GM19099 (cell line): ENCODE measurements around the gene KIAA0232.

Experiments used
- POLR2A ChIP-seq: IDR thresholded peaks from 3 replicates; pipeline ENCODE4 v1.6.1; 2011; ENCODE audit warnings: low read depth; ENCODE audit not compliant: insufficient read length; ENCODE audit errors: extremely low read depth

KIAA0232 gene, protein sequence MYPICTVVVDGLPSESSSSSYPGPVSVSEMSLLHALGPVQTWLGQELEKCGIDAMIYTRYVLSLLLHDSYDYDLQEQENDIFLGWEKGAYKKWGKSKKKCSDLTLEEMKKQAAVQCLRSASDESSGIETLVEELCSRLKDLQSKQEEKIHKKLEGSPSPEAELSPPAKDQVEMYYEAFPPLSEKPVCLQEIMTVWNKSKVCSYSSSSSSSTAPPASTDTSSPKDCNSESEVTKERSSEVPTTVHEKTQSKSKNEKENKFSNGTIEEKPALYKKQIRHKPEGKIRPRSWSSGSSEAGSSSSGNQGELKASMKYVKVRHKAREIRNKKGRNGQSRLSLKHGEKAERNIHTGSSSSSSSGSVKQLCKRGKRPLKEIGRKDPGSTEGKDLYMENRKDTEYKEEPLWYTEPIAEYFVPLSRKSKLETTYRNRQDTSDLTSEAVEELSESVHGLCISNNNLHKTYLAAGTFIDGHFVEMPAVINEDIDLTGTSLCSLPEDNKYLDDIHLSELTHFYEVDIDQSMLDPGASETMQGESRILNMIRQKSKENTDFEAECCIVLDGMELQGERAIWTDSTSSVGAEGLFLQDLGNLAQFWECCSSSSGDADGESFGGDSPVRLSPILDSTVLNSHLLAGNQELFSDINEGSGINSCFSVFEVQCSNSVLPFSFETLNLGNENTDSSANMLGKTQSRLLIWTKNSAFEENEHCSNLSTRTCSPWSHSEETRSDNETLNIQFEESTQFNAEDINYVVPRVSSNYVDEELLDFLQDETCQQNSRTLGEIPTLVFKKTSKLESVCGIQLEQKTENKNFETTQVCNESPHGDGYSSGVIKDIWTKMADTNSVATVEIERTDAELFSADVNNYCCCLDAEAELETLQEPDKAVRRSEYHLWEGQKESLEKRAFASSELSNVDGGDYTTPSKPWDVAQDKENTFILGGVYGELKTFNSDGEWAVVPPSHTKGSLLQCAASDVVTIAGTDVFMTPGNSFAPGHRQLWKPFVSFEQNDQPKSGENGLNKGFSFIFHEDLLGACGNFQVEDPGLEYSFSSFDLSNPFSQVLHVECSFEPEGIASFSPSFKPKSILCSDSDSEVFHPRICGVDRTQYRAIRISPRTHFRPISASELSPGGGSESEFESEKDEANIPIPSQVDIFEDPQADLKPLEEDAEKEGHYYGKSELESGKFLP (N-terminal part only)

DNA sequence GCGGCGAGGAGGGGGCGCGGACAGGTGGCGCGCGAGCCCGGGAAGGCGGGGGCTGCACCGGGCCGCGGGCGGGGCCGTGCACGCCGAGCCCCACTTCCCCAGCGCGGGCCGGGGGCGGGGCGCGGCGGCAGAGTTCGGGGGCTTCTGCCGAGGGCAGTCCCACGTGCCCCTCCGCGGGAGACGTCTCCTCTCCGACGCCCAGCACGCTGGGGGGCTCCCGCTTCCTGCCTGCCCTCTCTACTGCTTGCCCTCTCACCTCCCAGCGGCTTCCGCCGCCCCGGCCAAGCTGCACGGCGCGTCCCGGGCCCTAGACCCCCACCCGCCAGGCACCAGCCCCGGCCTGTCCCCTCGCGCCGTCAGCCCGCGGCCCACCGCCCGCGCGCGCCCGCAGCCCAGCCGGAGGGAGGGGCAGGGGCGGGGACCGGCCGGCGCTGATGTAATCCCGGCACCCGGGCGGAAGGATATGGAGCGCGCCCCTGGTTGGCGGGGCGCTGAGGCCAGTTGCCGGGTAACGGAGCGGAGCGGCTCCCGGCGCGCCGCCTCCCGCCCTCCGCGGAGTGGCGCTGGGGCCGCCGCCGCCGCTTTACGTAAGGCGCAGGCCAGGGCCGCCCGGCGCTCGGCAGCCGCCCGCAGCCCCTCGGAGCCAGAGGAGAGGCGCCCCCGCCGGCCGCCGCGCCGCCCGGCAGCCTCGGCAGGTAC lies at the start of gene KIAA0232:
KIAA0232 (plus strand) TSS at position 581 of the 699 bp plus-strand sequence. CDS start 41,727 bp downstream, outside the sequence.
- peak; percentile 62 for TF ChIP-seq POLR2A

DNA sequence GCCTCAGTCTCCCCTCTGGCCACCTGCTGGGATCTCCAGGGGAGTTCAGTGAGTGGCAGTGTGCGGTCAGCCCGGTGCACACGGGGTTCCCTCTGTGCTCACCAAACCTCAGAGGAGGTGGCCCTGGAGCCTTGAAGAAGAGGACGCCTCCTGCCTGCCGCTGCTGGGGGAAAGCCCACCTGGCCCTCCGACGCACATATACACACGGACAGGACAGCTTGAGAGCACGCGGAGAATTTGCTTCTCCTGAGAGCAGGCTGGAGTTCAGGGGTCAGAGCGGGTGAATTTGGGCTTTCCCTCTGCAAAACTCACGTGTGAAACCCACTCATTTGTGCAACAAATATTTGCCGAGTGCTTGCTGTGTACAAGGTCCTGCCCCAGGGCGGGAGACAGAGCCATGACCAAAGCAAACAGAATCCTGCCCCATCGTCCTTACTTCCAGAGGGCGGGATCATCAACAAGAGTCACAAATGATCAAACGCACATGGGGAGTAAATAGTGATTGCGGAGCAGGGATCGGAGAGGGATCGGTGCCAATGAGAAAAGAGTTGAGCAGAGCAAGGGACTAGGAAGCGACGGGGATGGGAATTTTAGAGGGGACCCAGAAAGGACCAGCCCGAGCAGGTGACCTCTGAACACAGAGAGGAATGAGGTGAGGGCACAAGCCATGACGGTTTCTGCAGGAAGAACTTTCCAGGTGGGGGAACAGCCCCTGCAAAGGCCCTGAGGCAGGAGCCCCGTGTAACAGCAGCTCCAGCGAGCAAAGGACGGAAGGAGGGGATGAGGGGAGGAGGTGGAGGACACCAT lies 49.0 kb upstream of the KIAA0232 start:
- no peak for TF ChIP-seq POLR2A

DNA sequence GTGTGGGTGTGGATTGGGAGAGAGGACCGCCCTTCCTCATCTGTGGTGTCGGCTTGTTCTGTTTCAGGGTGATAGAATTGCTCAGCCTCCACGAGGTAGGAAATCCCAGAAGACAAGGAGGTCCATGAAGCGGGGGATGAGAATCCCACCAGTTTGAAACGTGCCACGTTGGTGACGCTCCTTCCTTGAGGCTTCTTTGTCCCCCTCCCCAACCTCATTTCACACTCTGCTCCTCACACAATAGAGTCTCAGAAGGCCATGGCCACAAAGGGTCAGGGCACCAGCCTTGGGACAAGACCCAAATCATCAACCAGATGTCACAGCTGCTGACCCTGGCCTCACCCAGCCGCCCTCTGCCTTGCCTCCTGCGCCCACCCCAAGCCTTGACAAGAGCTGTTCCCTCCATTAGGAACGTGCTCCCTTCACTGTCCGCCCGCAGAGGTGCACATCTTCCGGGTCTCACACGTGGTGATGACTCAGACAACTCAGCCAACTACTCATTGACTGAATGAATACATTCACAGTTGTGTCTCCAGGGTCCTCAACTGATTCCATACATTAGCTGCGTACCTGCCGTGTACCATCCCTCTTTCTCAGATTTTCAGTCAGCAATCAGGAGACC lies 48.3 kb upstream of the KIAA0232 start:
- TF ChIP-seq POLR2A: no peak

DNA sequence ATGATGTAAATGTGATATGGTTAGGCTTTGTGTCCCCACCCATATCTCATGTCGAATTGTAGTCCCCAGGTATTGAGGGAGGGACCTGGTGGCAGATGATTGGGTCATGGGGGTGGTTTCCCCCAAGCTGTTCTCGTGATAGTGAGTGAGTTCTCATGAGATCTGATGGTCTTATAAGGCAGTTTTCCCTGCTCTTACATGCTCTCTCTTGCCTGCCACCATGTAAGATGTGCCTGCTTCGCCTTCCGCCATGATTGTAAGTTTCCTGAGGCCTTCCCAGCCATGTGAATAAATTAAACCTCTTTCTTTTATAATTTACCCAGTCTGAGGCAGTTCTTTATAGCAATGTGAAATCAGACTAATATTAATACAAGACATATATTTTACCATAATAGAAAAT lies 42.6 kb upstream of the KIAA0232 start:
- no peak for TF ChIP-seq POLR2A

DNA sequence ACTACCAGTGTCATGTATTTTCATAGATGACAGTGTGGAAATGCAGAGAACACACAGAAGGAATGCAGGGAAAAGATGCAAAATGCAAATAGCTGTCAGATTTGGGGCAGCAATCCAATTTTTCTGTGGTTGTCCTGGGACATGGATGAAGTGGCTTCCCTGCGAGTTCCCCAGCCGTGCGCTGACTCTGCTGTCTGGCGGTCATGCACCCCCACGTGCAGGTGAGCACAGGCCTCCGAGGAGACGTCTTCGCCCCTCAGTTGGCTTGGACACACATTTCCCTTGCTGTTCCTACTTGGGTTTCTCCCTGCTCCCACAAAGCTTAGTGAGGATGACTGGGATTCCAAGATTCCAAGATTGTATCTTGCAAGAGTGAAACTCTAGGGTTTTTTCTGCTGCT lies 42.2 kb upstream of the KIAA0232 start:
- no peak for TF ChIP-seq POLR2A

DNA sequence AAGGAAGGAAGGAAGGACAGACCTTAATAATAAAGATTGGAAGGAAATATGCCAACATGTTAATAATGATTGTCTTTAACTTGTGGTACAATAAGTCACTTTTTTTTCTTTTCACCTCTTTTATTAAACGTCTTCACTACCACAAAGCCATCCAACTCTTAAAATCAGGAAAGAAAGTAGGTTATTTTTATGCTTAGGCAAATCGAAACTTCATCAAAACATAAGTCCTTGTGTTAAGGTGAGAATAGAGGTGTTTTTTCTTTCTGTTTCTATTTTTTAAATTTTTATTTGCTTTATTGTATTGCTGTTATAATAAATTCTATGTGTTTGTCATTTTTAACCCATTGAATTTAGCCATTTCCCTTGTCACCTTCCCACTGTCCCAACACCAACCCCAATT lies 40.0 kb upstream of the KIAA0232 start:
- TF ChIP-seq POLR2A: no peak

DNA sequence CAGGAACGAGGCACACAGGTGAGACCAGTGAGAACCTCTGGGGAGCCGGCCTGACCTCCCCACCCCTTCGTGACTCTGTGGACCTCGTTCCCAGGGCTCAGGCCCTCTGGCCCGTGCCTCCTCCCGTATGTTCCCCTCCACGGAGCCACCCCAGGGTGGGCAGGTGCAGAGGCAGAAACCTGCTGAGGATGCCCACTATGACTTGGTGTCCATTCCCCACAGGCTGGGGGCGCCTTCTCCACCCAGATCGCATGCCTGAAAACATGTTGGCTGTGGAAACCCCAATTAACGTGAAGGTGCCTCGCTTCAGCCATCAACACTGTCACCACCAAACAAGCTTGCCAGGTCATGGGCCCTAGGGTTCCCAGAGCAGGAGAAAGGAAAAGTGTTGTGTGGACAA lies 39.5 kb upstream of the KIAA0232 start:
- TF ChIP-seq POLR2A: no peak

DNA sequence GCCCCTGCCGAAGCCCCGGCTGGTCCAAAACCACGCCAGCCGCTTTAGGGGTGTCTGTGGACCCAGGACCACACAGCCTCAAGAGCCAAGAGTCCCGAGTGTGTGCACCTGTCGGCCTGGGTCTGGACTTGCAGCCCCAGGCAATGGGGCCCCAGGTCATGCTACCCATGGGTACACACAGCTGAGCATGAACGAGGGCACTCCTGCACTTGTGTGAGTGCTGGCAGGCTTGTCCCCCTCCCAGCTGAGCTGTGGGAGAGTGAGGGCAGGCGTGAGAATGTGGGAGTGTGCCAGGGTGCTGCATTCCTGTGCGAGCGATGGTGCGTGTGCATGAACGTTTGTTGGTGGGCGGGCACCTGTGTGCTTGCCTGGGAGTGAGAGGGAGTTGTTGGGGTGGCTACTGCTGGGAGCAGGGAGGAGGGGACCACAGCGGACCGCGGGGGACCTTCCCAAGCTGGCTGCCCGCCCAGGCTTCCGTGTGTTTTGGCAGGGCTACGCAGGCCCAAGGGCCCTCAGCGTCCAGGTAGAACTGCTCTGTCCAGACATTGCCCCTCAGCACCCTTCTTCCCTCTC lies 35.7 kb upstream of the KIAA0232 start:
- TF ChIP-seq POLR2A: no peak

DNA sequence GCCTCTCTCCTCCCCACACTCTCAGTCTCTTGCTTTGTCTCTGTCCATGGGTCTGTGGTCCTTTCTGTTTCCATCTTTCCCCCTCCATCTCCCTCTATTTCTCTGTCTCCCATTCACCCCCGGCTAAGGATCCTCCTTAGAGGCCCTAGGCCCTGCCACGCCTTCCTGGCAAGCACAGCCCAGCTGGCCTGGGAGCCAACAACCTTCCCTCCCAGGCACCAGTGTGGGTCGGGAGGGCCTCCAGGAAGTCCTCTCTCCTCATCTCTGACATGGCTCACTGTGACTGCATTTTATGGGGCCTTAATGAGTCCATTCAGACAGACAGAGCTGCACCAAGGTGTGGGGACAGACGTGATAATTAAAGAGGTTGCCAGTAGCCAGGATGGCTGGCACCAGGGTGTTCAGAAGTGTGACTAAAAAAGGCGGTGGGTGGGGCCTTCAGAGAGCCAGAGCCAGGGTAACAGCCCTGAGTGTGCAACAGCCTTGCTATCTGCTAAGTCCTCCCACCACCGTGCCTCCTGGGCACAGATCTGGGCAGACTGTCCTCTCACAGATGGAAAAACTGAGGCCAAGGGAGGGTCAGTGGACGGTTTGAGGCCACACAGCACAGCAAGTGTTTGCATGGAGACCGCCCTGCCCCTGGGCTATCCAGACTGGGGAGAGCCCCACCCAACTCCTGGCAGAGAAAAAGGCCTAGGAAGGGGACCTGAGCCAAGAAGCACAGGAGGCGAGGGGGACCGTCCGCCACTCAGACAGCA lies 35.1 kb upstream of the KIAA0232 start:
- TF ChIP-seq POLR2A: no peak

DNA sequence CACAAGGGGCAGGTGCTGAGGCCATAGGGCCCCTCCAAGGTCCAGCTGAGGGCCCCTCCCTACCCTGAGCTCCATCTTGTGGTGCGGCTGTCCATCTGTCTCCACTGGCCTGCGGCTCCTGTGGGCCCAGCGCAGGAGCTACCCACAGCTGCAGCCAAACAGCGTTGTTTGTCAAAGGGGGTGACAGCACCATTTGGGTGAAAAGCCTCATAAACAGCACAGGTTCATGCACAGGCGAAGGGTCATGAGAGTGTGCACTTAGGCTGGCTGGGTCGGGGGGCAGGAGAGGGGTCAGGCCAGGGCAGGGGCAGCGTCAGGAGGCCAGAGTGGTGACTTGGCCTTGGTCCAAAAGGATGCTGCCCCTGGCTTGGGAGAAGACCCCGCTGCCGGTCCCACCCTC lies 34.2 kb upstream of the KIAA0232 start:
- no peak for TF ChIP-seq POLR2A

DNA sequence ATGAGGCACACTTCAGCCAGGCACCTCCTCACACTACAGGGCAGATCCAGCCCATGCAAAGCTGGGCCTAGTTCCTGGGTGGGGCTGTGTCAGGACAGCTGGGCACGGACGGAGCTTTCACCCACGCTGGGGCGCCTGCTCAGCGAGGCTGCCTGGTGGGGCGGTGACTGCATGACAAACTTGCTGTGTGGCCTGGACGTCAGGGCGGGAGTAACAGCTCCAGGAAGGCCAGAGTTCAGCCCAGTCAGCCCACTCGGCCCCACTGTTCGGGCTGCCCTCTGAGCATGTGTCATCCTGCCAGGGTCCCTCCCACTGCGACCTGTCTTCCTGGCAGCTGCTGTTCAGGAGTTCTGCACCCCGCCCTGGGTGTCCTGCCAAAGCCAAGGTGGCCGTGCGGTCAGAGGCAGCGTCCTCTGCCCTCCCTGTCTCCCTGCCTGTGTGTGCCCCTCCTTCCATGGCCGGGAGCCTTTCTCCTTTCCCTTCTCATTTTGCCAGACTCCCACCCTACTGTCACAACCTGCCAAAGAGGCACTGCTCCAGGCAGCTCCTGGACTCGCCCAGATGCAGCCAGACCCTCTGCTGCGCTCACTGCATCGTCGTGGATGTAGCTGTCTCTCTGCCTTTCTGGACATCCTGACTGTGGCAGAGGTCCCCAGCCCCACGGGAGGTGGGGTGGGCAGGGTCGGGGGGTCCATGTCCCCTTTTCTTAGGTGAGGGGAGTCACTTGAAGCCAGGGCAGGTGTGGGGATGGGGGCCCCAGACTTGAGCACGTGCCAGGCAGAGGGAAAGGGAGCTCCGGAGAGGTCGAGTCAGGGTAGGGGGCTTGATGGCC lies 33.0 kb upstream of the KIAA0232 start:
- TF ChIP-seq POLR2A: no peak

DNA sequence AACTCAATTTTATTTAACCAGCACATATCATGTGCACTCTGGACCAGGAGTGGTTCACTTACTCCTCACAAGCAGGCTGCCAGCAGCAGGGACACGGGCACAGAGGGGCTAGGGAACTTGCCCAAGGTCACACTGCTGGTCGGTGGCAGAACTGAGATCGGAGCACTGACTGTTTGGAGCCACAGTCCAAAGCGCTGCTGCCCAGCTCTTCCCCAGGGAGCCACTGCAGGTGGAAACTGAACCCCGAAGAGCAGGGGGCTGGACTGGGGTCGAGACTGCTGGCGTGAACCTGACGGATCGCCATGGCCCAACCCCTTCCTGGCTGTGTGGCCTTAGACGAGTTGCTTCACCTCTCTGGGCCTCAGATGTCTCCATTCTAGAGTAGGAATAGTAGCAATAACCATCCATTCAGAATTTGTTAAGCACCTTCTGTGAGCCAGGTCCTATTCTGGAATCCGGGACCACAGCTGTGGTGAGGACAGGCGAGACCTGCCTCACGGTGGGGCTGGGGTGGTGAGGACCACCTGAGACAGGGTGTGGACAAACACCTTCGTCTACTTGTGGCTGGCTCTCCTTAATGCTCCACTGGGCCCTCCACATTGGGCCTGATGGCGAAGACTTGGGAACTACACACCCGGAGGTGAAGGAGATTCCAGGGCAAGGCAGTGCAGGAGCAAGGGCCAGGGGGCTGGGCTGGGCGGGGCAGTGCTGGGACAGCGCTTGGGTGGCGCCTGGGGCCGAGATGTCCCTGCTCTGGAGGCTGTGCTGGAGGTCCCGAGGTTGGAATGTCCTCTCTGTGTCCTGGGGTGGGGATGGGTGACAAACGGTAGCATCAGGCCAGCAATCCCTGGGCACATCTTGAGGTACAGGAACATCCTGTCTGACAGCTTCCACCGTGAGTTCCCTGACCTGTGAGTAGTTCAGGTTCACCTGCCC lies 32.0 kb upstream of the KIAA0232 start:
- TF ChIP-seq POLR2A: no peak
